Nephron (organoid): ENCODE data around the gene NSFL1C.

Source experiments
- H3K27ac Mint-ChIP-seq, 3 experiments: 2 replicates each; pipeline ENCODE4 v1.8.0; 2020; ENCODE audit warnings: mixed read lengths in 3 of 3, mild to moderate bottlenecking in 2 of 3, moderate library complexity in 1 of 3
- H3K27me3 Mint-ChIP-seq: 2 replicates; pipeline ENCODE4 v1.8.0; 2021; ENCODE audit warnings: low read depth, mild to moderate bottlenecking, moderate library complexity, mixed read lengths
- H3K36me3 Mint-ChIP-seq: 2 replicates; pipeline ENCODE4 v1.8.0; 2020; ENCODE audit warnings: low read depth, mixed read lengths
- H3K4me1 Mint-ChIP-seq: 2 replicates; pipeline ENCODE4 v1.8.0; 2020; ENCODE audit warnings: mixed read lengths
- H3K4me3 Mint-ChIP-seq, 3 experiments: 2 replicates each; pipeline ENCODE4 v1.8.0; 2020; ENCODE audit warnings: mild to moderate bottlenecking in 3 of 3, mixed read lengths in 3 of 3, moderate library complexity in 2 of 3
- H3K9me3 Mint-ChIP-seq: 2 replicates; pipeline ENCODE4 v1.8.0; 2020; ENCODE audit warnings: mixed read lengths
- CTCF ChIP-seq, 3 experiments: fragments of 200-600 bp; sonication (generic); IDR thresholded peaks; one replicate each; pipeline ENCODE4 v1.5.0; 2021; ENCODE audit warnings: antibody characterized with exemption in 3 of 3; ENCODE audit not compliant: unreplicated experiment in 3 of 3

NSFL1C gene

GRCh38 chr20:1467355-1468116 is 887 bp upstream of the NSFL1C start:
- TF ChIP-seq CTCF (IDR thresholded peaks at IDR 0.05; ENCODE audit: unreplicated experiment in 3 of 3), result no peak
- H3K9me3 Mint-ChIP-seq, result no peaks in the 10 kb centered on the region
- peaks cover 7% of the 10 kb centered on the region for H3K27me3 Mint-ChIP-seq

GRCh38 chr20:1467082-1467354 is 369 bp upstream of the NSFL1C start:
- peak overlapping the region; percentile 67 to 94 (median 80) for H3K27ac Mint-ChIP-seq
- peaks cover 7% of the 10 kb centered on the region for H3K27me3 Mint-ChIP-seq
- peak overlapping the region; percentile 85 to 95 (median 93) for H3K4me3 Mint-ChIP-seq
- H3K9me3 Mint-ChIP-seq, result no peaks in the 10 kb centered on the region
- TF ChIP-seq CTCF (IDR thresholded peaks at IDR 0.05; ENCODE audit: unreplicated experiment in 3 of 3), result peak in 1 of 3 experiments; percentile 23
- H3K4me1 Mint-ChIP-seq, result peaks cover 39% of the 10 kb centered on the region
- peaks cover 10% of the 10 kb centered on the region for H3K36me3 Mint-ChIP-seq

More at GRCh38 chr20:1467355-1468116, 887 bp upstream of the NSFL1C start:
- H3K27ac Mint-ChIP-seq, result peak overlapping the region; percentile 67 to 94 (median 80)
- H3K36me3 Mint-ChIP-seq, result peaks cover 10% of the 10 kb centered on the region
- peaks cover 39% of the 10 kb centered on the region for H3K4me1 Mint-ChIP-seq
- peak overlapping the region; percentile 85 to 95 (median 93) for H3K4me3 Mint-ChIP-seq

GRCh38 chr20:1465470-1466210 is 1.0 kb downstream of the NSFL1C start:
- no peaks in the 10 kb centered on the region for H3K9me3 Mint-ChIP-seq
- peaks cover 17% of the 10 kb centered on the region for H3K36me3 Mint-ChIP-seq
- H3K4me3 Mint-ChIP-seq, result peak overlapping the region; percentile 85 to 95 (median 93)
- H3K27me3 Mint-ChIP-seq, result peaks cover 7% of the 10 kb centered on the region
- no peak for TF ChIP-seq CTCF (IDR thresholded peaks at IDR 0.05; ENCODE audit: unreplicated experiment in 3 of 3)
- H3K27ac Mint-ChIP-seq, result peak overlapping the region in 1 of 3 experiments; percentile 81
- peaks cover 36% of the 10 kb centered on the region for H3K4me1 Mint-ChIP-seq

- H3K27ac Mint-ChIP-seq, result no peak overlapping the region
- no peak for TF ChIP-seq CTCF (IDR thresholded peaks at IDR 0.05; ENCODE audit: unreplicated experiment in 3 of 3)
Observed at GRCh38 chr20:1463971-1464570, 2.6 kb downstream of the NSFL1C start.

GRCh38 chr20:1462834-1463233 is 3.8 kb downstream of the NSFL1C start:
- H3K4me3 Mint-ChIP-seq, result no peak overlapping the region
- H3K27ac Mint-ChIP-seq, result no peak overlapping the region

More at GRCh38 chr20:1463971-1464570, 2.6 kb downstream of the NSFL1C start:
- Mint-ChIP-seq H3K9me3 (no peaks in the 10 kb centered on the region), H3K27me3 (peaks cover 7% of the 10 kb centered on the region), H3K4me1 (peaks cover 29% of the 10 kb centered on the region), H3K4me3 (peak overlapping the region; percentile 79 to 95 (median 85)), H3K36me3 (peaks cover 29% of the 10 kb centered on the region)

More at GRCh38 chr20:1462834-1463233, 3.8 kb downstream of the NSFL1C start:
- Mint-ChIP-seq H3K4me1 (peaks cover 29% of the 10 kb centered on the region), H3K9me3 (no peaks in the 10 kb centered on the region), H3K36me3 (peaks cover 42% of the 10 kb centered on the region), H3K27me3 (peaks cover 4% of the 10 kb centered on the region)
- no peak for TF ChIP-seq CTCF (IDR thresholded peaks at IDR 0.05; ENCODE audit: unreplicated experiment in 3 of 3)
